ENCODE measurements around the gene PTK6. TPM values are rescaled to one million over a fixed set of nuclear protein-coding genes. Genes with fewer than 3 reads are reported as not detected.
A peak's percentile ranks its signal among the peaks of the same experiment; 100 is the strongest.

The PTK6 gene
- total RNA-seq, 1 experiment from 2014 or later = 6.7 TPM

- Histone ChIP-seq H3K9me2 (ENCODE audit: insufficient read depth) (no peaks in the 10 kb centered on the region), H3K79me2 (ENCODE audit: insufficient read depth, low read length) (no peaks in the 10 kb centered on the region), H3K4me2 (ENCODE audit: low read length) (no peak overlapping the region), H3K36me3 (ENCODE audit: control insufficient read depth in 1 of 2, insufficient read depth in 2 of 2, low read length in 2 of 2) (no peaks in the 10 kb centered on the region; a peak in 3 of 4 replicates), H4K20me1 (ENCODE audit: insufficient read depth) (no peaks in the 10 kb centered on the region), H3K27me3 (ENCODE audit: insufficient read depth, low read length) (no peaks in the 10 kb centered on the region), H3K27ac (ENCODE audit: low read depth, low read length) (no peak overlapping the region), H3K9me3 (ENCODE audit: control insufficient read depth in 1 of 2, insufficient read depth in 1 of 2, low read depth in 1 of 2, low read length in 2 of 2) (no peaks in the 10 kb centered on the region), H3K4me1 (ENCODE audit: control insufficient read depth in 1 of 2, insufficient read depth in 2 of 2, low read length in 2 of 2) (peaks cover 12 to 20% of the 10 kb centered on the region in 2 experiments), H2AFZ (ENCODE audit: low read depth, low read length, poor library complexity, severe bottlenecking) (no peak overlapping the region), H3K9ac (ENCODE audit: low read length) (no peak overlapping the region), H3K4me3 (replicated peaks in 1 of 2; ENCODE audit: low read depth in 1 of 2, low read length in 2 of 2) (no peak overlapping the region)
- ChIA-PET RAD21 (ENCODE audit: low non-redundant PET in 1 of 2, low total read pairs in 2 of 2, uncharacterized antibody in 2 of 2, unreplicated experiment in 2 of 2) (interaction anchor here in 1 of 2 experiments (0.5 kb wide), 1 partner anchor 139 kb away, joined by 4 read pairs; no protein-coding TSS in a partner anchor), CTCF (no interaction called here), POLR2A (no interaction called here)
- TF ChIP-seq ELF1 (IDR thresholded peaks at IDR 0.05; ENCODE audit: borderline replicate concordance, low read depth) (no peak), ZFX (IDR thresholded peaks at IDR 0.05) (no peak), SP1 (IDR thresholded peaks at IDR 0.05; ENCODE audit: low read depth) (no peak), FOSL1 (IDR thresholded peaks at IDR 0.05; ENCODE audit: low read depth) (no peak), POLR2AphosphoS5 (IDR thresholded peaks at IDR 0.05; ENCODE audit: low read depth, low read length) (no peak), RAD21 (IDR thresholded peaks at IDR 0.05; ENCODE audit: low read depth) (no peak), CTCF (IDR thresholded peaks at IDR 0.05 in 2 of 3, conservative IDR thresholded peaks at IDR 0.05 in 1 of 3; ENCODE audit: borderline replicate concordance in 1 of 3, insufficient read depth in 1 of 3, low read depth in 2 of 3, low read length in 2 of 3) (no peak)
- no TSS peak for BruUV-seq (replicated peaks)
- intact Hi-C loops (cut with micrococcal nuclease) = no loop called here
- no peak for DNase-seq (ENCODE audit: low read depth, low spot score)
- no peak for ATAC-seq
Measured at GRCh38 chr20:63557481-63557891, 20.3 kb upstream of the PTK6 start.

GRCh38 chr20:63556873-63557478, 19.8 kb upstream of the PTK6 start:
- H3K9me3 ChIP-seq (ENCODE audit: control insufficient read depth in 1 of 2, insufficient read depth in 1 of 2, low read depth in 1 of 2, low read length in 2 of 2) = no peaks in the 10 kb centered on the region
- H4K20me1 ChIP-seq (ENCODE audit: insufficient read depth) = no peaks in the 10 kb centered on the region
- no peaks in the 10 kb centered on the region; a peak in 3 of 4 replicates for H3K36me3 ChIP-seq (ENCODE audit: control insufficient read depth in 1 of 2, insufficient read depth in 2 of 2, low read length in 2 of 2)
- H3K27ac ChIP-seq (ENCODE audit: low read depth, low read length) = no peak overlapping the region
- no TSS peak for BruUV-seq (replicated peaks)
- H3K4me1 ChIP-seq (ENCODE audit: control insufficient read depth in 1 of 2, insufficient read depth in 2 of 2, low read length in 2 of 2) = peaks cover 12 to 20% of the 10 kb centered on the region in 2 experiments
- H3K4me3 ChIP-seq (replicated peaks in 1 of 2; ENCODE audit: low read depth in 1 of 2, low read length in 2 of 2) = no peak overlapping the region
- no peaks in the 10 kb centered on the region for H3K79me2 ChIP-seq (ENCODE audit: insufficient read depth, low read length)
- 0 out of 2 replicates have a peak, but pooled peaks have one; percentile 19 for TF ChIP-seq POLR2AphosphoS5 (IDR thresholded peaks at IDR 0.05; ENCODE audit: low read depth, low read length)
- TF ChIP-seq REST (IDR thresholded peaks at IDR 0.05; ENCODE audit: low read depth) = no peak
- no peak for DNase-seq (ENCODE audit: low read depth, low spot score)
- ChIA-PET CTCF (no interaction called here), POLR2A (no interaction called here), RAD21 (ENCODE audit: low non-redundant PET in 1 of 2, low total read pairs in 2 of 2, uncharacterized antibody in 2 of 2, unreplicated experiment in 2 of 2) (interaction anchor here in 1 of 2 experiments (0.5 kb wide), 1 partner anchor 139 kb away, joined by 4 read pairs; no protein-coding TSS in a partner anchor)
- intact Hi-C loops (cut with micrococcal nuclease) = no loop called here
- H3K9me2 ChIP-seq (ENCODE audit: insufficient read depth) = no peaks in the 10 kb centered on the region
- ATAC-seq = no peak
- H3K27me3 ChIP-seq (ENCODE audit: insufficient read depth, low read length) = no peaks in the 10 kb centered on the region
- no peak overlapping the region for H2AFZ ChIP-seq (ENCODE audit: low read depth, low read length, poor library complexity, severe bottlenecking)
- H3K4me2 ChIP-seq (ENCODE audit: low read length) = no peak overlapping the region
- H3K9ac ChIP-seq (ENCODE audit: low read length) = no peak overlapping the region

Data from HCT116 (cell line).